ENCODE results near the gene TEAD4.

Gene TEAD4

GRCh38 chr12:3040663-3041544, 81.7 kb downstream of the TEAD4 start:
- Mint-ChIP-seq H3K9me3 (no peaks in the 10 kb centered on the region), H3K4me3 (no peak overlapping the region), H3K4me1 (ENCODE audit: low read depth) (peaks cover 5% of the 10 kb centered on the region), H3K27ac (no peak overlapping the region), H3K27me3 (peaks cover 20% of the 10 kb centered on the region), H3K36me3 (ENCODE audit: low read depth) (no peaks in the 10 kb centered on the region)

- no peaks in the 10 kb centered on the region for H3K36me3 Mint-ChIP-seq (ENCODE audit: low read depth)
- H3K4me1 Mint-ChIP-seq (ENCODE audit: low read depth): peaks cover 5% of the 10 kb centered on the region
- no peak overlapping the region for H3K4me3 Mint-ChIP-seq
- no peaks in the 10 kb centered on the region for H3K9me3 Mint-ChIP-seq
- H3K27ac Mint-ChIP-seq: no peak overlapping the region
- peaks cover 20% of the 10 kb centered on the region for H3K27me3 Mint-ChIP-seq
These were observed 82.5 kb downstream of the TEAD4 start for GRCh38 chr12:3041558-3042164.

- peaks cover 5% of the 10 kb centered on the region for H3K4me1 Mint-ChIP-seq (ENCODE audit: low read depth)
- no peaks in the 10 kb centered on the region for H3K36me3 Mint-ChIP-seq (ENCODE audit: low read depth)
- H3K4me3 Mint-ChIP-seq: no peak overlapping the region
- H3K27me3 Mint-ChIP-seq: peaks cover 20% of the 10 kb centered on the region
- H3K9me3 Mint-ChIP-seq: no peaks in the 10 kb centered on the region
- H3K27ac Mint-ChIP-seq: no peak overlapping the region
These were observed 83.2 kb downstream of the TEAD4 start for GRCh38 chr12:3042394-3042793.

GRCh38 chr12:3042826-3043225, 83.6 kb downstream of the TEAD4 start:
- H3K36me3 Mint-ChIP-seq (ENCODE audit: low read depth): no peaks in the 10 kb centered on the region
- no peak overlapping the region for H3K4me3 Mint-ChIP-seq
- H3K4me1 Mint-ChIP-seq (ENCODE audit: low read depth): peaks cover 5% of the 10 kb centered on the region
- H3K9me3 Mint-ChIP-seq: no peaks in the 10 kb centered on the region
- peaks cover 20% of the 10 kb centered on the region for H3K27me3 Mint-ChIP-seq
- H3K27ac Mint-ChIP-seq: no peak overlapping the region

- H3K36me3 Mint-ChIP-seq (ENCODE audit: low read depth): no peaks in the 10 kb centered on the region
- H3K4me3 Mint-ChIP-seq: no peak overlapping the region
- H3K27ac Mint-ChIP-seq: no peak overlapping the region
- peaks cover 20% of the 10 kb centered on the region for H3K27me3 Mint-ChIP-seq
- peaks cover 5% of the 10 kb centered on the region for H3K4me1 Mint-ChIP-seq (ENCODE audit: low read depth)
- H3K9me3 Mint-ChIP-seq: no peaks in the 10 kb centered on the region
These were observed 84.2 kb downstream of the TEAD4 start for GRCh38 chr12:3043406-3043805.

- no peaks in the 10 kb centered on the region for H3K9me3 Mint-ChIP-seq
- no peak overlapping the region for H3K4me3 Mint-ChIP-seq
- no peaks in the 10 kb centered on the region for H3K36me3 Mint-ChIP-seq (ENCODE audit: low read depth)
- H3K4me1 Mint-ChIP-seq (ENCODE audit: low read depth): peaks cover 5% of the 10 kb centered on the region
- peaks cover 20% of the 10 kb centered on the region for H3K27me3 Mint-ChIP-seq
- no peak overlapping the region for H3K27ac Mint-ChIP-seq
These were observed 85.0 kb downstream of the TEAD4 start for GRCh38 chr12:3044141-3044630.

GRCh38 chr12:3045494-3045893, 86.3 kb downstream of the TEAD4 start:
- Mint-ChIP-seq H3K36me3 (ENCODE audit: low read depth) (no peaks in the 10 kb centered on the region), H3K4me3 (no peak overlapping the region), H3K9me3 (no peaks in the 10 kb centered on the region), H3K4me1 (ENCODE audit: low read depth) (peaks cover 5% of the 10 kb centered on the region), H3K27me3 (peaks cover 20% of the 10 kb centered on the region), H3K27ac (no peak overlapping the region)

- H3K4me3 Mint-ChIP-seq: no peak overlapping the region
- H3K36me3 Mint-ChIP-seq (ENCODE audit: low read depth): no peaks in the 10 kb centered on the region
- no peak overlapping the region for H3K27ac Mint-ChIP-seq
- peaks cover 20% of the 10 kb centered on the region for H3K27me3 Mint-ChIP-seq
- no peaks in the 10 kb centered on the region for H3K9me3 Mint-ChIP-seq
- H3K4me1 Mint-ChIP-seq (ENCODE audit: low read depth): peaks cover 5% of the 10 kb centered on the region
These were observed 86.8 kb downstream of the TEAD4 start for GRCh38 chr12:3045989-3046388.

- H3K4me1 Mint-ChIP-seq (ENCODE audit: low read depth): peaks cover 4% of the 10 kb centered on the region
- no peak overlapping the region for H3K27ac Mint-ChIP-seq
- no peaks in the 10 kb centered on the region for H3K9me3 Mint-ChIP-seq
- H3K4me3 Mint-ChIP-seq: no peak overlapping the region
- H3K36me3 Mint-ChIP-seq (ENCODE audit: low read depth): no peaks in the 10 kb centered on the region
- H3K27me3 Mint-ChIP-seq: peaks cover 18% of the 10 kb centered on the region
These were observed 87.4 kb downstream of the TEAD4 start for GRCh38 chr12:3046441-3047200.

GRCh38 chr12:3047961-3048360, 88.8 kb downstream of the TEAD4 start:
- no peaks in the 10 kb centered on the region for H3K36me3 Mint-ChIP-seq (ENCODE audit: low read depth)
- no peaks in the 10 kb centered on the region for H3K4me1 Mint-ChIP-seq (ENCODE audit: low read depth)
- no peak overlapping the region for H3K4me3 Mint-ChIP-seq
- H3K27me3 Mint-ChIP-seq: peaks cover 15% of the 10 kb centered on the region
- H3K9me3 Mint-ChIP-seq: no peaks in the 10 kb centered on the region
- H3K27ac Mint-ChIP-seq: no peak overlapping the region

GRCh38 chr12:3048540-3048939, 89.3 kb downstream of the TEAD4 start:
- no peaks in the 10 kb centered on the region for H3K9me3 Mint-ChIP-seq
- H3K36me3 Mint-ChIP-seq (ENCODE audit: low read depth): no peaks in the 10 kb centered on the region
- no peak overlapping the region for H3K27ac Mint-ChIP-seq
- peaks cover 9% of the 10 kb centered on the region for H3K27me3 Mint-ChIP-seq
- H3K4me3 Mint-ChIP-seq: no peak overlapping the region
- H3K4me1 Mint-ChIP-seq (ENCODE audit: low read depth): no peaks in the 10 kb centered on the region

GRCh38 chr12:3049176-3049575, 90.0 kb downstream of the TEAD4 start:
- Mint-ChIP-seq H3K4me3 (no peak overlapping the region), H3K36me3 (ENCODE audit: low read depth) (no peaks in the 10 kb centered on the region), H3K4me1 (ENCODE audit: low read depth) (no peaks in the 10 kb centered on the region), H3K9me3 (no peaks in the 10 kb centered on the region), H3K27ac (no peak overlapping the region), H3K27me3 (peaks cover 3% of the 10 kb centered on the region)

GRCh38 chr12:3049611-3050249, 90.5 kb downstream of the TEAD4 start:
- Mint-ChIP-seq H3K27me3 (peaks cover 3% of the 10 kb centered on the region), H3K4me3 (no peak overlapping the region), H3K9me3 (no peaks in the 10 kb centered on the region), H3K4me1 (ENCODE audit: low read depth) (no peaks in the 10 kb centered on the region), H3K36me3 (ENCODE audit: low read depth) (no peaks in the 10 kb centered on the region), H3K27ac (no peak overlapping the region)

GRCh38 chr12:3054374-3054773, 95.2 kb downstream of the TEAD4 start:
- H3K9me3 Mint-ChIP-seq: no peaks in the 10 kb centered on the region
- H3K4me3 Mint-ChIP-seq: no peak overlapping the region
- no peaks in the 10 kb centered on the region for H3K4me1 Mint-ChIP-seq (ENCODE audit: low read depth)
- H3K36me3 Mint-ChIP-seq (ENCODE audit: low read depth): no peaks in the 10 kb centered on the region
- H3K27ac Mint-ChIP-seq: no peak overlapping the region
- H3K27me3 Mint-ChIP-seq: peaks cover 9% of the 10 kb centered on the region
